HG03432 (cell line): Measurements from ENCODE around the gene MFGE8.

Experiments used
- ATAC-seq: cut with Tn5 transposase; IDR thresholded peaks from one replicate; pipeline ENCODE4 v1.9.1; 2021; ENCODE audit warnings: mild to moderate bottlenecking, moderate library complexity; ENCODE audit not compliant: unreplicated experiment

Gene MFGE8

GRCh38 chr15:88920186-88920891 lies 7.2 kb upstream of the MFGE8 start:
- no peak for ATAC-seq

GRCh38 chr15:88918738-88919137 lies 5.6 kb upstream of the MFGE8 start:
- peak; percentile 79 for ATAC-seq

- ATAC-seq = no peak
Observed at GRCh38 chr15:88917760-88918159, 4.6 kb upstream of the MFGE8 start.

- ATAC-seq = no peak
Observed at GRCh38 chr15:88915354-88915753, 2.2 kb upstream of the MFGE8 start.

- no peak for ATAC-seq
Observed at GRCh38 chr15:88913850-88914169, 631 bp upstream of the MFGE8 start.

- no peak for ATAC-seq
Observed at GRCh38 chr15:88912500-88912921, 668 bp downstream of the MFGE8 start.

GRCh38 chr15:88911766-88912118 lies 1.4 kb downstream of the MFGE8 start:
- no peak for ATAC-seq

- no peak for ATAC-seq
Observed at GRCh38 chr15:88909956-88910831, 3.0 kb downstream of the MFGE8 start.

- no peak for ATAC-seq
Observed at GRCh38 chr15:88908697-88909621, 4.2 kb downstream of the MFGE8 start.

GRCh38 chr15:88908123-88908522 lies 5.1 kb downstream of the MFGE8 start:
- no peak for ATAC-seq

GRCh38 chr15:88907111-88907510 lies 6.1 kb downstream of the MFGE8 start:
- ATAC-seq = no peak

- ATAC-seq = no peak
Observed at GRCh38 chr15:88906551-88906950, 6.6 kb downstream of the MFGE8 start.

- ATAC-seq = no peak
Observed at GRCh38 chr15:88906130-88906529, 7.0 kb downstream of the MFGE8 start.

GRCh38 chr15:88905576-88905975 lies 7.6 kb downstream of the MFGE8 start:
- no peak for ATAC-seq

GRCh38 chr15:88904624-88905327 lies 8.4 kb downstream of the MFGE8 start:
- ATAC-seq = peak; percentile 84

GRCh38 chr15:88904257-88904623 lies 8.9 kb downstream of the MFGE8 start:
- no peak for ATAC-seq

- ATAC-seq = no peak
Observed at GRCh38 chr15:88902846-88903245, 10.3 kb downstream of the MFGE8 start.

- no peak for ATAC-seq
Observed at GRCh38 chr15:88902221-88902835, 10.9 kb downstream of the MFGE8 start.

- ATAC-seq = no peak
Observed at GRCh38 chr15:88901508-88902220, 11.5 kb downstream of the MFGE8 start.

- ATAC-seq = no peak
Observed at GRCh38 chr15:88900982-88901418, 12.2 kb downstream of the MFGE8 start.
